SU-DHL-6 (cell line): Measurements from ENCODE around the gene CDV3.

Experiments
- EZH2phosphoT487 ChIP-seq: fragments of 200-600 bp; sonication (generic), shearing (Covaris generic); conservative IDR thresholded peaks from 2 replicates; pipeline ENCODE4 v1.6.1; 2018; ENCODE audit warnings: mild to moderate bottlenecking, antibody characterized with exemption, low read length, moderate library complexity, mixed read lengths
- TF ChIP-seq, protein P1 (sequence below): fragments of 200-600 bp; sonication (generic); IDR thresholded peaks from one replicate; pipeline ENCODE4 v1.5.1; 2017; ENCODE audit warnings: antibody characterized with exemption, mild to moderate bottlenecking, low read length, moderate library complexity; ENCODE audit not compliant: insufficient read depth, poor library complexity, severe bottlenecking

DNA sequence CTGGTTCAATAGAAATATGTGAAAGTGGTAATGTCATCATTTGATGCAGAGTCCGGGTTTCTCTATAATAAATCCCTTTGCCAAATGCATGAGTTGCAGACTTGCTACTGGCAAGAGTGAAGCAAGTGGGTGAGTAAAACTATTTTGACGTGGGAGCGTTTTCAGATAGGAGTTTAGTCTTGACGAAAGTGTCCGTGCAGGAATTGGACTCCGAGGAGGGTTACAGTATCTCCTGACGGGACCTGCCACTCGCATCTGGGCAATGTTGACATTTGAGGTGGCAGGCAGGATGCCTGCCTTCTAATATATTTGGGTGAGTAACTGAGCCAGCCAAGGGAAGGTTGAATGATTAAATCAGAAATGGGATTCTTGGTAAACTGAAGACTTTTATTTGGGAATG lies 16.0 kb downstream of the CDV3 start:
- TF ChIP-seq, protein P1, sequence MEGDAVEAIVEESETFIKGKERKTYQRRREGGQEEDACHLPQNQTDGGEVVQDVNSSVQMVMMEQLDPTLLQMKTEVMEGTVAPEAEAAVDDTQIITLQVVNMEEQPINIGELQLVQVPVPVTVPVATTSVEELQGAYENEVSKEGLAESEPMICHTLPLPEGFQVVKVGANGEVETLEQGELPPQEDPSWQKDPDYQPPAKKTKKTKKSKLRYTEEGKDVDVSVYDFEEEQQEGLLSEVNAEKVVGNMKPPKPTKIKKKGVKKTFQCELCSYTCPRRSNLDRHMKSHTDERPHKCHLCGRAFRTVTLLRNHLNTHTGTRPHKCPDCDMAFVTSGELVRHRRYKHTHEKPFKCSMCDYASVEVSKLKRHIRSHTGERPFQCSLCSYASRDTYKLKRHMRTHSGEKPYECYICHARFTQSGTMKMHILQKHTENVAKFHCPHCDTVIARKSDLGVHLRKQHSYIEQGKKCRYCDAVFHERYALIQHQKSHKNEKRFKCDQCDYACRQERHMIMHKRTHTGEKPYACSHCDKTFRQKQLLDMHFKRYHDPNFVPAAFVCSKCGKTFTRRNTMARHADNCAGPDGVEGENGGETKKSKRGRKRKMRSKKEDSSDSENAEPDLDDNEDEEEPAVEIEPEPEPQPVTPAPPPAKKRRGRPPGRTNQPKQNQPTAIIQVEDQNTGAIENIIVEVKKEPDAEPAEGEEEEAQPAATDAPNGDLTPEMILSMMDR: no peak
- no peak for TF ChIP-seq EZH2phosphoT487
